HG03558 (cell line): ENCODE measurements around the gene IRAK3.

Source experiments
- ATAC-seq: cut with Tn5 transposase; IDR thresholded peaks from one replicate; pipeline ENCODE4 v1.9.1; 2021; ENCODE audit warnings: moderate number of reproducible peaks; ENCODE audit not compliant: unreplicated experiment; ENCODE audit errors: extremely low read depth

Gene IRAK3

GRCh38 chr12:66296176-66296683 lies 107.2 kb downstream of the IRAK3 start:
- ATAC-seq: no peak

GRCh38 chr12:66297080-66297479 lies 108.1 kb downstream of the IRAK3 start:
- no peak for ATAC-seq

- no peak for ATAC-seq
These were observed 108.9 kb downstream of the IRAK3 start for GRCh38 chr12:66297923-66298322.

GRCh38 chr12:66301944-66302826 lies 113.2 kb downstream of the IRAK3 start, which contains the start of gene HELB:
Gene HELB (plus strand): TSS chr12:66302493. CDS start chr12:66302604, 111 bp downstream.
- peak; percentile 84 for ATAC-seq

- ATAC-seq: no peak
These were observed 113.8 kb downstream of the IRAK3 start for GRCh38 chr12:66302827-66303169.

GRCh38 chr12:66303316-66303804 lies 114.3 kb downstream of the IRAK3 start:
- peak; percentile 33 for ATAC-seq
